ENCODE results near the gene RIPPLY3. TPM values are rescaled to one million over a fixed set of nuclear protein-coding genes. Genes with fewer than 3 reads are reported as not detected.

The RIPPLY3 gene
- total and polyA plus RNA-seq, 2 donors (not counting 1 experiment from before 2014, with no cell fraction given) = not detected

GRCh38 chr21:36968414-36968813 is 38.1 kb upstream of the RIPPLY3 start:
- no peak overlapping the region for H3K27ac Mint-ChIP-seq
- H3K27me3 ChIP-seq (replicated peaks in 1 of 4; ENCODE audit: control extremely low read depth in 1 of 4, control insufficient read depth in 3 of 4, insufficient read depth in 4 of 4, low read length in 3 of 4) = no peaks in the 10 kb centered on the region
- no peak for TF ChIP-seq EZH2 (IDR thresholded peaks at IDR 0.05; ENCODE audit: borderline replicate concordance, insufficient read depth, low read depth, low read length, poor library complexity, severe bottlenecking)
- TF ChIP-seq CTCF (IDR thresholded peaks at IDR 0.05) = no peak

DNA sequence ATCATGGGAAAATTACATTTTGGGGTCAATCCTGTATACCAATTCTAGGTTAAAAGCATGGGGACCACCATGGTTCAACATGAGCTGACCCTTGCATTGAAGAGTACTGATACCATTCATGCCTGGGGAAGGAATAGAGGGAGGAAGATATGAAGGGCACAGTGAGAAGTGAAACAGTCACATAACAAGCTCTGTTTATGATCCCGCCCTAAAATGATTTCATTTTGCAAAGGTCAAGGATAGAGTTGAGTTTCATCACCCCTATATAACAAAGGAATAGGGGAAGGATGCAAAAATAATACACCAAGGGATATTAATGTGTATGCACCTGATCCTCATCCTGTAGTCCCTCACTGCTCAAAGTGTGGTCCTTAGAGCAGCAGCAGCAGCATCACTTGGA is 37.5 kb upstream of the RIPPLY3 start:
- H3K9ac ChIP-seq (ENCODE audit: low read length) = no peak overlapping the region
- ChIA-PET POLR2A (no interaction called here), CTCF (interaction anchor here (1.4 kb wide), 1 partner anchor 8 kb away, joined by 4 read pairs; no protein-coding TSS in a partner anchor)
- H3K4me3 Mint-ChIP-seq = no peak overlapping the region
- peaks cover 15% of the 10 kb centered on the region for H3K4me1 Mint-ChIP-seq
- no peaks in the 10 kb centered on the region for H3K9me3 Mint-ChIP-seq (ENCODE audit: insufficient read depth)
- no peak overlapping the region for H3K4me3 ChIP-seq (ENCODE audit: control extremely low read depth in 1 of 5, extremely low read depth in 1 of 5, insufficient read depth in 1 of 5, low read depth in 2 of 5, low read length in 4 of 5)
- H3K27me3 ChIP-seq (replicated peaks in 1 of 4; ENCODE audit: control extremely low read depth in 1 of 4, control insufficient read depth in 3 of 4, insufficient read depth in 4 of 4, low read length in 3 of 4) = no peaks in the 10 kb centered on the region
- no peak overlapping the region for H3K27ac ChIP-seq (ENCODE audit: low read length in 2 of 2)
- H3K27me3 Mint-ChIP-seq = no peaks in the 10 kb centered on the region
- H3K27ac Mint-ChIP-seq = no peak overlapping the region
- no peak for TF ChIP-seq CTCF (IDR thresholded peaks at IDR 0.05)
- TF ChIP-seq EZH2 (IDR thresholded peaks at IDR 0.05; ENCODE audit: borderline replicate concordance, insufficient read depth, low read depth, low read length, poor library complexity, severe bottlenecking) = no peak
- intact Hi-C loops (cut with micrococcal nuclease) = loop anchor here (5.0 kb wide), 1 partner anchor 593 kb away; no protein-coding TSS in a partner anchor
- DNase-seq = no peak
- H3K4me2 ChIP-seq (replicated peaks; ENCODE audit: low read depth, low read length, poor library complexity, severe bottlenecking) = no peak overlapping the region
- WGBS (ENCODE audit: insufficient coverage) = no CpG with 5 or more reads among the region's 1 CpG
- H3K36me3 ChIP-seq (replicated peaks in 1 of 2; ENCODE audit: control extremely low read depth in 1 of 2, control insufficient read depth in 1 of 2, extremely low read depth in 1 of 2, insufficient read depth in 2 of 2, low read length in 1 of 2) = no peaks in the 10 kb centered on the region
- H3K9me3 ChIP-seq (ENCODE audit: control extremely low read depth in 1 of 3, control insufficient read depth in 2 of 3, insufficient read depth in 1 of 3, low read length in 2 of 3) = no peaks in the 10 kb centered on the region
- H3K79me2 ChIP-seq (ENCODE audit: control insufficient read depth, insufficient read depth, low read length) = no peaks in the 10 kb centered on the region
- peaks cover 13 to 16% of the 10 kb centered on the region in 2 donors for H3K4me1 ChIP-seq (ENCODE audit: control insufficient read depth in 2 of 2, insufficient read depth in 2 of 2, low read length in 2 of 2)
- ATAC-seq (ENCODE audit: low read depth) = no peak
- no peak overlapping the region for H2AFZ ChIP-seq (ENCODE audit: insufficient read depth, low read depth, low read length, poor library complexity, severe bottlenecking)
- H4K20me1 ChIP-seq (ENCODE audit: control insufficient read depth, insufficient read depth, low read length, poor library complexity, severe bottlenecking) = no peaks in the 10 kb centered on the region

More at GRCh38 chr21:36968414-36968813, 38.1 kb upstream of the RIPPLY3 start:
- DNase-seq (no peak), ATAC-seq (ENCODE audit: low read depth) (no peak)
- Histone ChIP-seq H3K9me3 (ENCODE audit: control extremely low read depth in 1 of 3, control insufficient read depth in 2 of 3, insufficient read depth in 1 of 3, low read length in 2 of 3) (no peaks in the 10 kb centered on the region), H3K9ac (ENCODE audit: low read length) (no peak overlapping the region), H3K4me3 (ENCODE audit: control extremely low read depth in 1 of 5, extremely low read depth in 1 of 5, insufficient read depth in 1 of 5, low read depth in 2 of 5, low read length in 4 of 5) (no peak overlapping the region), H3K79me2 (ENCODE audit: control insufficient read depth, insufficient read depth, low read length) (no peaks in the 10 kb centered on the region), H4K20me1 (ENCODE audit: control insufficient read depth, insufficient read depth, low read length, poor library complexity, severe bottlenecking) (no peaks in the 10 kb centered on the region), H3K27ac (ENCODE audit: low read length in 2 of 2) (no peak overlapping the region), H3K36me3 (replicated peaks in 1 of 2; ENCODE audit: control extremely low read depth in 1 of 2, control insufficient read depth in 1 of 2, extremely low read depth in 1 of 2, insufficient read depth in 2 of 2, low read length in 1 of 2) (no peaks in the 10 kb centered on the region), H3K4me1 (ENCODE audit: control insufficient read depth in 2 of 2, insufficient read depth in 2 of 2, low read length in 2 of 2) (peaks cover 13 to 16% of the 10 kb centered on the region in 2 donors), H3K4me2 (replicated peaks; ENCODE audit: low read depth, low read length, poor library complexity, severe bottlenecking) (no peak overlapping the region), H2AFZ (ENCODE audit: insufficient read depth, low read depth, low read length, poor library complexity, severe bottlenecking) (no peak overlapping the region)
- WGBS (ENCODE audit: insufficient coverage) = 67% methylated on average over 2 of the region's 4 CpGs
- intact Hi-C loops (cut with micrococcal nuclease) = loop anchor here (5.0 kb wide), 1 partner anchor 594 kb away; no protein-coding TSS in a partner anchor
- no peaks in the 10 kb centered on the region for H3K9me3 Mint-ChIP-seq (ENCODE audit: insufficient read depth)
- POLR2A ChIA-PET = no interaction called here
- CTCF ChIA-PET = interaction anchor here (1.4 to 3.8 kb wide), 2 partner anchors 8 to 22 kb away, joined by 4 to 23 read pairs; no protein-coding TSS in a partner anchor
- H3K4me3 Mint-ChIP-seq = peak overlapping the region; percentile 3
- peaks cover 15% of the 10 kb centered on the region for H3K4me1 Mint-ChIP-seq
- H3K27me3 Mint-ChIP-seq = no peaks in the 10 kb centered on the region
